AG04450 (cell line): ENCODE results near the gene SNHG17. TPM values are rescaled to one million over a fixed set of nuclear protein-coding genes. Genes with fewer than 3 reads are reported as not detected.

Experiments used
- CTCF ChIA-PET: fragments of 300-600, 350-600 bp; formaldehyde crosslinking; extraction: SDS; loops from one replicate; lab custom pipeline; 2022; ENCODE audit warnings: antibody characterized with exemption, inconsistent platforms; lab: Charles Lee
- POLR2A ChIA-PET: fragments of 350-600 bp; formaldehyde crosslinking; extraction: SDS; loops from one replicate; lab custom pipeline; 2021; ENCODE audit warnings: antibody characterized with exemption, inconsistent platforms; lab: Yijun Ruan, JAX
- DNase-seq: peaks from one replicate; pipeline ENCODE4 v3.0.0-alpha.2; 2011; ENCODE audit warnings: low read depth, low spot score
- H3K27ac ChIP-seq: one replicate; pipeline ENCODE4 v1.5.1; 2012; ENCODE audit warnings: low read depth, low read length, control low read depth
- H3K27me3 ChIP-seq: one replicate; pipeline ENCODE4 v1.6.0; 2012; ENCODE audit warnings: low read length; ENCODE audit not compliant: control insufficient read depth, insufficient read depth
- H3K4me3 ChIP-seq: 2 replicates; pipeline ENCODE4 v1.5.1; 2011; ENCODE audit warnings: mild to moderate bottlenecking, low read depth, low read length, control low read depth
- H3K9me3 ChIP-seq: 2 replicates; pipeline ENCODE4 v1.5.1; 2012; ENCODE audit warnings: low read length; ENCODE audit not compliant: control insufficient read depth, insufficient read depth
- polyA plus RNA-seq: library from polyadenylated mRNA; depleted of rRNA; stranded (reverse); fragments of >200 nt; gene quantifications from 2 replicates; pipeline ENCODE4 v1.2.3, GENCODE V29; 2011
- TF ChIP-seq, protein P1 (sequence below): IDR thresholded peaks from 2 replicates; pipeline ENCODE4 v1.5.1; 2011; ENCODE audit warnings: low read depth, low read length, control low read depth, inconsistent platforms

SNHG17 gene
- polyA plus RNA-seq, 1 experiment: 14.4 TPM

DNA sequence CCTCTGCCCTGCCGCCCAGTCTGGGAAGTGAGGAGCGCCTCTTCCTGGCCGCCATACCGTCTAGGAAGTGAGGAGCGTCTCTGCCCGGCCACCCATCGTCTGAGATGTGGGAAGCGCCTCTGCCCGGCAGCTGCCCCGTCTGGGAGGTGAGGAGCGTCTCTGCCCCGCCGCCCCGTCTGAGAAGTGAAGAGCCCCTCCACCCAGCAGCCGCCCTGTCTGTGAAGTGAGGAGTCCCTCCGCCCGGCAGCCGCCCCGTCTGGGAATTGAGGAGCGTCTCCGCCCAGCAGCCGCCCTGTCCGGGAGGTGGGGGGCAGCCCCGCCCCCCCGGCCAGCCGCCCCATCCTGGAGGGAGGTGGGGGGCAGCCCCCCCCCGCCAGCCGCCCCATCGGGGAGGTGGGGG, 27.8 kb downstream of the SNHG17 start:
- H3K4me3 ChIP-seq: no peak overlapping the region
- H3K27me3 ChIP-seq: no peaks in the 10 kb centered on the region
- ChIA-PET POLR2A (no interaction called here), CTCF (interaction anchor here (1.5 to 2.2 kb wide), 3 partner anchors 14 to 843 kb away, joined by 5 to 29 read pairs (median 10); no protein-coding TSS in a partner anchor)
- DNase-seq: no peak
- TF ChIP-seq, protein P1, sequence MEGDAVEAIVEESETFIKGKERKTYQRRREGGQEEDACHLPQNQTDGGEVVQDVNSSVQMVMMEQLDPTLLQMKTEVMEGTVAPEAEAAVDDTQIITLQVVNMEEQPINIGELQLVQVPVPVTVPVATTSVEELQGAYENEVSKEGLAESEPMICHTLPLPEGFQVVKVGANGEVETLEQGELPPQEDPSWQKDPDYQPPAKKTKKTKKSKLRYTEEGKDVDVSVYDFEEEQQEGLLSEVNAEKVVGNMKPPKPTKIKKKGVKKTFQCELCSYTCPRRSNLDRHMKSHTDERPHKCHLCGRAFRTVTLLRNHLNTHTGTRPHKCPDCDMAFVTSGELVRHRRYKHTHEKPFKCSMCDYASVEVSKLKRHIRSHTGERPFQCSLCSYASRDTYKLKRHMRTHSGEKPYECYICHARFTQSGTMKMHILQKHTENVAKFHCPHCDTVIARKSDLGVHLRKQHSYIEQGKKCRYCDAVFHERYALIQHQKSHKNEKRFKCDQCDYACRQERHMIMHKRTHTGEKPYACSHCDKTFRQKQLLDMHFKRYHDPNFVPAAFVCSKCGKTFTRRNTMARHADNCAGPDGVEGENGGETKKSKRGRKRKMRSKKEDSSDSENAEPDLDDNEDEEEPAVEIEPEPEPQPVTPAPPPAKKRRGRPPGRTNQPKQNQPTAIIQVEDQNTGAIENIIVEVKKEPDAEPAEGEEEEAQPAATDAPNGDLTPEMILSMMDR: no peak
- H3K9me3 ChIP-seq: no peaks in the 10 kb centered on the region; the same call in 1 of the 2 replicates
- no peak overlapping the region for H3K27ac ChIP-seq

DNA sequence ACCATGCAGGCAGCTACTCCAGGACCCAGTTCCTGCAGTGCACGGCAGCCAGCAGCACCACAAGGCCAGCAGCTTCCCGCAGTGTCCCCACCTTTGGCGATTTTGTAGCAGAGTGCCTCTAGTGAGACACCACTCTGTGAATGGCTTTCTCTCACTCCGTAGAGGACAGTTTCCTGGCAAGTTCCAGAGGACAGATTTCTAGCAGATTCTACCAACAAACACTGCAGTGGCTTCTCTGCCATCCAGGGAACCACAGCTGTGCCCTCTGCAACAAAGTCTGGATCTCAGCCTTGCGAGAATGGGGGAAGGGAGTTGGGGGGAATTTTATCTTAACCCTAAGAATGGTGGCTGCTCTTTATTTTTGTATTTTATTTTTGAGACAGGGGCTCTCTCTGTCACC, 28.7 kb downstream of the SNHG17 start:
- POLR2A ChIA-PET: no interaction called here
- Histone ChIP-seq H3K9me3 (no peaks in the 10 kb centered on the region; the same call in 1 of the 2 replicates), H3K27ac (no peak overlapping the region), H3K4me3 (no peak overlapping the region), H3K27me3 (no peaks in the 10 kb centered on the region)
- DNase-seq: no peak
- CTCF ChIA-PET: interaction anchor here (0.7 to 1.5 kb wide), 2 partner anchors 185 to 1138 kb away, joined by 4 read pairs; no protein-coding TSS in a partner anchor
- TF ChIP-seq, protein P1: no peak

DNA sequence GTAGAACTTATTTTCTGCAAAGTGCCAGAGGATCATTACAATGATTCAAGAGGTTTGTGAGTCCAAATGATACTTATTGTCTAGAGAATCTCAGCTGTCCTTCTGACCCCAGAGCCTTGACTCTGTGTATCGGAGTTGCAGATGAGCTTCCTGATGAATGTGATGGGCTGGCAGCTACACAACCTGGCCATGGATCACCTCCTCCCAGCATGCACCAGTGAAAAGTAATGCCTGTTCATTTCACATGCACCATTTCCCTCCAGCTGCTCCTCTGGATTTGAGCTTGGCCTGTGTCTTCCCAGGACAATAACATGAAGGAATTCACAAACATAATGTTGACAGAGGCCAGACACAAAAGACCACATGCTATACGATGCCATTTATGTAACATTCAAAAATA, 30.0 kb downstream of the SNHG17 start:
- Histone ChIP-seq H3K9me3 (no peaks in the 10 kb centered on the region; the same call in 1 of the 2 replicates), H3K27ac (no peak overlapping the region), H3K27me3 (no peaks in the 10 kb centered on the region), H3K4me3 (no peak overlapping the region)
- TF ChIP-seq, protein P1: no peak
- DNase-seq: no peak
- POLR2A ChIA-PET: no interaction called here
- CTCF ChIA-PET: interaction anchor here (0.5 to 1.5 kb wide), 4 partner anchors 33 to 347 kb away, joined by 3 to 8 read pairs (median 4); no protein-coding TSS in a partner anchor

DNA sequence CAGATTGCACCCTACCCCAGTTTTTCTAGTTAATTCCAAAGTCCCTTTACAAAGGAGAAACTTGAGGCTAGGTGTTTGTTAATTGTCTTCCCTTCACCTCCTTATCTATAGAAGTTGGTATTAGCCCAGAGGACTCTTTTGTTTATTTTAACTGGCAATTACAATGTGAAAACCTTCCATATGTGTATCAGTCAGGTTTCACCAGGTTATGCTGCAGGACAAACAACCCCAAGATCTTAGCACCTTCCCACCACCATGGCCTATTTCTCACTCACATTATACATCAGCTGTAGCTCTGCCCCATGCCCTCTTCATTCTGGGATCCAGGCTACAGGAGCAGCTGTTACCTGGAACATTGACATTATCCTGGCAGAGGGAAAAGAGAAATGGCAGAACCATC, 31.1 kb downstream of the SNHG17 start:
- Histone ChIP-seq H3K27me3 (no peaks in the 10 kb centered on the region), H3K4me3 (no peak overlapping the region), H3K27ac (no peak overlapping the region), H3K9me3 (no peaks in the 10 kb centered on the region; the same call in 1 of the 2 replicates)
- CTCF ChIA-PET: no interaction called here
- DNase-seq: no peak
- TF ChIP-seq, protein P1: no peak
- POLR2A ChIA-PET: no interaction called here

DNA sequence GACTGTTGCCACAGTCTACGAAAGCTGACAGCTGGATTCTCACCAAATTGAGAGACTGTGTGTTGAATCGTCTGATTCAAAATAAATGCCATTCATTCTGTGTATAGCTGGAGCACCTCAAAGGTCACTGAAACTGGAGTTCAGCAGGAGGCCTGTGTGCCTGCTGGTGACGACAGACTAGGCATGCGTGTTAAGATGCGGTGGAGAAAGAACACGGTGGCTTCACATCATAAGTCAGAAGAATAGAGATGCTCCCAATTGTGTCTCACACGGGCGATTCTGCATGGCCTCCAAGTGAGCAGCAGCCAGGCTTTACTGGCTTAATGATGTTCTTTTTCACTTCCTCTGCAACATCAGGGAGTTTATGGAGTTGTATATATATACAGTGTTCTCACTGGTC, 32.3 kb downstream of the SNHG17 start:
- TF ChIP-seq, protein P1: no peak
- ChIA-PET POLR2A (no interaction called here), CTCF (no interaction called here)
- H3K4me3 ChIP-seq: no peak overlapping the region
- H3K27me3 ChIP-seq: no peaks in the 10 kb centered on the region
- H3K27ac ChIP-seq: no peak overlapping the region
- no peak for DNase-seq
- H3K9me3 ChIP-seq: no peaks in the 10 kb centered on the region; the same call in 1 of the 2 replicates
